Large intestine (tissue), 3 donors: ENCODE results near the gene ARL6IP1. TPM values are rescaled to one million over a fixed set of nuclear protein-coding genes. Genes with fewer than 3 reads are reported as not detected.
A peak's percentile ranks its signal among the peaks of the same experiment; 100 is the strongest.

Source experiments
- DNase-seq, 2 donors: peaks; one replicate each; pipeline versions ENCODE4 v3.0.0 to v3.0.0-alpha.2; 2013
- H3K27ac ChIP-seq: one replicate; pipeline ENCODE4 v1.5.1; 2013; ENCODE audit warnings: low read length
- H3K27me3 ChIP-seq: 2 replicates; pipeline ENCODE4 v1.6.1; 2013; ENCODE audit warnings: low read length; ENCODE audit not compliant: control insufficient read depth, insufficient read depth
- H3K36me3 ChIP-seq: 2 replicates; pipeline ENCODE4 v1.6.1; 2013; ENCODE audit warnings: low read length; ENCODE audit not compliant: control insufficient read depth, insufficient read depth
- H3K4me1 ChIP-seq: one replicate; pipeline ENCODE4 v1.6.1; 2013; ENCODE audit warnings: low read length; ENCODE audit not compliant: control insufficient read depth, insufficient read depth
- H3K4me3 ChIP-seq: one replicate; pipeline ENCODE4 v1.5.1; 2013; ENCODE audit warnings: low read length
- H3K9me3 ChIP-seq: one replicate; pipeline ENCODE4 v1.6.1; 2013; ENCODE audit warnings: mild to moderate bottlenecking, low read depth, low read length, moderate library complexity; ENCODE audit not compliant: control insufficient read depth
- WGBS: methylation state at CpG from one replicate; pipeline ENCODE4 v1.1.5; 2013; ENCODE audit warnings: low lambda C conversion rate; ENCODE audit not compliant: insufficient coverage; 5-methylcytosine and 5-hydroxymethylcytosine counted together
- polyA plus RNA-seq: library from polyadenylated mRNA; unstranded; fragments of 120-200 nt; gene quantifications from one replicate; pipeline ENCODE4 v1.2.1, GENCODE V29; 2013

ARL6IP1 gene
- polyA plus RNA-seq, 1 donor: 243 TPM

DNA sequence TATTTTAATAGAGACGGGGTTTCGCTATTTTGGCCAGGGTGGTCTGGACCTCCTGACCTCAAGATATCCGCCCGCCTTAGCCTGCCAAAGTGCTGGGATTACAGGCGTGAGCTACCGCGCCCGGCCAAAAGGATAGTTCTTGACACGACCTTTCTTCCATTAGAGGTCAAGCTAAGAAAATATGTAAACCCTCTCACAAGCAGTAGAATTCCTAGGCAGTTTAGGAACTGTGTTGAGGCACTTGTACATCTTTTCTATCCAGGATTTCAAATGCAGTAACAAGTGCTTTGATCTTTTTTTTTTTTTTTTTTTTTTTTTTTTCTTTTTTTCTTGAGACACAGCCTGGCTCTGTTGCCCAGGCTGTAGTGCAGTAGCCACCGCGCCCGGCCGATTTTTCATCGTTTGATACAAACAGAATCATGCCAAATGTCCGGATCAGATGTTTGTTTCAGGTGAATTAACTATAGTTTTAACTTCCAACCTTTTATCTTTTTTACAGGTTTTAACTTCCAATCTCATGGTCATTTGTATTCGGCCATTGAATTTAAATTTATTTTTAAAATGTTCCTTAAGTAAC, 1.5 kb upstream of the ARL6IP1 start:
- WGBS: 83% methylated on average over 1 of the region's 16 CpGs
- no peak for DNase-seq
- Histone ChIP-seq H3K4me1 (peaks cover 4% of the 10 kb centered on the region), H3K9me3 (no peaks in the 10 kb centered on the region), H3K36me3 (peaks cover 11% of the 10 kb centered on the region), H3K4me3 (no peak overlapping the region), H3K27ac (no peak overlapping the region), H3K27me3 (no peaks in the 10 kb centered on the region)

DNA sequence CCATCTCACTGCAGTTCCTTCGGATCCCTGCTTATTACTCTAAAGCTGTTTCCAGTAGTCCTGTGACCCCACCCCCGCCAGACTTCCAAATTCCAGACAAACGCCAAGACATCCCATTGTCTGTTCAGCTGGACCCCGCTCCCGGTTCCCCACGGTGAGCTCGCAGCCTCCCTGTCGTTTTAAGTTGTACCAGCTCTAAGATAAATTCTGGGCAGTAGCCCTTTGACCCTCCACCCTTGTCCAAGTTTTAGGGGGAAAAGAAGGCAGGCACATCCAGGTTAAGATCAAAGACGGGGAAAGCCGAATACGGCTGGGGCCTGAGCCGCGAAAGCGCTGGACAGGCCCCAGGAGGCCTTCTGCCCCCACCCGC, 589 bp downstream of the ARL6IP1 start:
- Histone ChIP-seq H3K36me3 (peaks cover 2% of the 10 kb centered on the region), H3K9me3 (no peaks in the 10 kb centered on the region), H3K4me3 (peak overlapping the region; percentile 97), H3K27me3 (no peaks in the 10 kb centered on the region), H3K4me1 (peaks cover 4% of the 10 kb centered on the region), H3K27ac (peak overlapping the region; percentile 97)
- DNase-seq: no peak
- no CpG with 5 or more reads among the region's 15 CpGs for WGBS

- H3K27ac ChIP-seq: peak overlapping the region; percentile 97
- whole genome bisulfite sequencing: 0% methylated on average over 1 of the region's 8 CpGs
- peaks cover 2% of the 10 kb centered on the region for H3K36me3 ChIP-seq
- DNase-seq: peak in 1 of 2 donors; percentile 31
- H3K9me3 ChIP-seq: no peaks in the 10 kb centered on the region
- no peaks in the 10 kb centered on the region for H3K27me3 ChIP-seq
- H3K4me1 ChIP-seq: peaks cover 4% of the 10 kb centered on the region
- peak overlapping the region; percentile 97 for H3K4me3 ChIP-seq
These were observed 1.1 kb downstream of the ARL6IP1 start for GRCh38 chr16:18800293-18800692.

DNA sequence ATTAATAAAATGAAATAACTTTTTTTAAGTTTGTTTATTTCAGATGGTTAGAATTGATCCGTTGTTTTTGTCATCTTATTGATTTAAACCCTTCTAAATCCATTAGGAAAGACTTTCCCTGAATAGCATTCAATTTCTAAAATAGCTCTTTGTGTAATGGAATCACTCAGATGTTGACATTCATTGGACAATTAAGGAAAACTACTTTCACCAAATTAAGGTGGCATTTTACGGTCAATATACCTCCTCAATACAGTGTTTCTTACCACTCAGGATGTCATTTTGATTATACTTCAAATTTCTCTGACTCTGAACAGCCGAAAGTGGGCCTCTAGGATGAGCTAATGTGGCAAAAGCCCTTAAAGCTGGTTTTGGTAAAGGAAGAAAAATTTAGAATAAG, 1.8 kb downstream of the ARL6IP1 start:
- no peak for DNase-seq
- H3K4me1 ChIP-seq: peaks cover 4% of the 10 kb centered on the region
- H3K36me3 ChIP-seq: peaks cover 6% of the 10 kb centered on the region
- no peaks in the 10 kb centered on the region for H3K27me3 ChIP-seq
- no peak overlapping the region for H3K27ac ChIP-seq
- H3K9me3 ChIP-seq: no peaks in the 10 kb centered on the region
- WGBS: 92% methylated on average over 1 of the region's 3 CpGs
- peak overlapping the region; percentile 97 for H3K4me3 ChIP-seq

DNA sequence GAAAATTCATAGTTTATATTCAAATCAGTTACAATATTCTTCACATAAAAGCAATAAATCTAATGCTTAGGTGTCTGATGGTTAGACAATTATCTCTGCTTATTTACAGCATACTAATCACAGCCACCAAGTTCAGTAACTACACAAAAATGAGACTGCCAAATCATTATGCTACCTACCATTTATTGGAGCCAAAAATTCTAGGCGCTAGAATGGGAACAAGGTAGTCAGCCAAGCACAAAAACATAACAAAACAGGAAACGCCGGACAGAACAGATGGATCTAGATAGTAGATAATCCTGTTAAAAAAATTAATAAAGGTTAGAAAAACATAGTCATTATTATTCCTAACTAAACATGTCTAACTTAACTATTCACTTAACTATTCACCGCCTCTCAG, 3.6 kb downstream of the ARL6IP1 start:
- DNase-seq: no peak
- Histone ChIP-seq H3K36me3 (peaks cover 19% of the 10 kb centered on the region), H3K27ac (no peak overlapping the region), H3K27me3 (no peaks in the 10 kb centered on the region), H3K4me3 (no peak overlapping the region), H3K9me3 (no peaks in the 10 kb centered on the region), H3K4me1 (peaks cover 4% of the 10 kb centered on the region)
- WGBS: 100% methylated on average over 3 of the region's 4 CpGs

GRCh38 chr16:18796377-18796776, 5.0 kb downstream of the ARL6IP1 start:
- no peak for DNase-seq
- Histone ChIP-seq H3K27me3 (no peaks in the 10 kb centered on the region), H3K27ac (no peak overlapping the region), H3K36me3 (peaks cover 25% of the 10 kb centered on the region), H3K9me3 (no peaks in the 10 kb centered on the region), H3K4me1 (peaks cover 4% of the 10 kb centered on the region), H3K4me3 (no peak overlapping the region)
- WGBS: no CpG with 5 or more reads among the region's 1 CpG

DNA sequence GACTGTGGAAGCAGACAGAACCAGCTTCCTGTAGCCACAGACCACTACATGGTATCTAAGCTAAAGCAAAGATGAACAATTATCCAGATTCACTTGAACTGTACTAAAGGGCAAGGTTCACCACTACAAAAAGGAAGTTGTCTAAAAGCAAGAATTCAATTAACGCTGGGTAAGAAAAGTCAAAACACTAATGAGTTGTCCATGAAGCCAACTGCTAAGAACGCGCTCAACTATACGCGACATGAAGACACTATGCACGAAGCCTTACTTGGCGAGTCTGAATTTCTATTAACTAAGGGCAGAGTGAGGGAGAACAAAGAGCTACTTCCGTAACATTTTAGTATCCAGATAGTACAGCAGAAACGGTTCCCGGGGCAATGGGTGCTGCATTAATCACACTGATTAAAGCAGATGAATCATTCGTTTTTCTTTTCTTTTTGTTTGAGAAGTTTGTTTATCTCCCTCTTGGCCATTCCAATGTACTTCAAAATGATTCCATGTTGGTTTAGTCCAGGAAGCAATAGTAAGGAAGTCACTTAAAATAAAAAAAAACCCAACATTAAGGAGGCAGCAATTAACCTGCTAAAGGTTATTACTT, 8.4 kb downstream of the ARL6IP1 start:
- Histone ChIP-seq H3K27me3 (no peaks in the 10 kb centered on the region), H3K36me3 (peaks cover 34% of the 10 kb centered on the region), H3K9me3 (no peaks in the 10 kb centered on the region), H3K27ac (no peak overlapping the region), H3K4me1 (peaks cover 4% of the 10 kb centered on the region), H3K4me3 (no peak overlapping the region)
- DNase-seq: no peak
- 100% methylated on average over 1 of the region's 11 CpGs for WGBS

GRCh38 chr16:18789850-18790706, 11.3 kb downstream of the ARL6IP1 start, which contains the start of gene RPS15A:
TSS of gene RPS15A (minus strand) at chr16:18790334. CDS start at chr16:18789113, 1,221 bp downstream.
- peaks cover 8% of the 10 kb centered on the region for H3K4me1 ChIP-seq
- no CpG with 5 or more reads among the region's 60 CpGs for WGBS
- H3K36me3 ChIP-seq: peaks cover 57% of the 10 kb centered on the region

GRCh38 chr16:18789515-18789849, 11.9 kb downstream of the ARL6IP1 start:
- DNase-seq: no peak
- Histone ChIP-seq H3K27me3 (no peaks in the 10 kb centered on the region), H3K9me3 (no peaks in the 10 kb centered on the region), H3K4me3 (peak overlapping the region; percentile 84), H3K4me1 (peaks cover 8% of the 10 kb centered on the region), H3K36me3 (peaks cover 58% of the 10 kb centered on the region), H3K27ac (peak overlapping the region; percentile 44)
- WGBS: 0% methylated on average over 2 of the region's 5 CpGs

More at GRCh38 chr16:18789850-18790706, 11.3 kb downstream of the ARL6IP1 start, which contains the start of gene RPS15A:
- H3K4me3 ChIP-seq: peak within 1 kb of the TSS; percentile 84
- no peaks in the 10 kb centered on the region for H3K9me3 ChIP-seq
- H3K27ac ChIP-seq: peak within 1 kb of the TSS; percentile 72
- H3K27me3 ChIP-seq: no peaks in the 10 kb centered on the region
- peak; percentile 98 for DNase-seq

DNA sequence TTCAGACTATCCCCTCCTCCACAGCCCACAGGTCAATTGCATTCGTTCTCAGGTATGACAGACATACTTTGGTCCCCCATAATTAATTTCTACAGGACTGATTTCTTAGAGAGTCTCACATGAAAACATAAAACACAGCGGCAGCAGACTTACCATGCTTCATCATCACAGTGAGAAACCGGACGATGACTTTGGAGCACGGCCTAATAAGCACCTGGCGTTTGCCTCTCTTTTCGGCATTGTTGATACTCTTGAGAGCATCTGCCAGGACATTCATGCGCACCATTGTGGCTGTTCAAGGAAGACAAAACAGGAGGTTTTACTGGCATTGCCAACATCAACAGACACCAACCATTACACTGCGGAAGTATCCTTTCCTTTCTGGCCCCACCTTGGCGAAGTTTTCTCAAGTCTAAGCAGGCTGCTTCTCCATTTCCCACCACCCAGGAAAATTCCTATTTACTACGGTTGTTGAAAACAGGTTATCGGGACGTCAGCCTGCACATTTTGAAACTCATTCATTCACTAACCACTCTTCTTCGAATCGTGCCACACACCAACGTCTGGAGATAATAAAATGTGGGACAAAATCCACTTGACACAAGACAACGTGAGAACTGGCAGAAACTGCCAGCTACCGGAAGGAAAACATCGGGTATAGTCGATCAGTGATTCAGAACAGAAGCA, 12.4 kb downstream of the ARL6IP1 start:
- Histone ChIP-seq H3K27ac (no peak overlapping the region), H3K4me3 (peak overlapping the region; percentile 84), H3K9me3 (no peaks in the 10 kb centered on the region), H3K36me3 (peaks cover 58% of the 10 kb centered on the region), H3K27me3 (no peaks in the 10 kb centered on the region), H3K4me1 (peaks cover 8% of the 10 kb centered on the region)
- 0% methylated on average over 1 of the region's 20 CpGs for WGBS
- no peak for DNase-seq
